Parathyroid adenoma (tissue), 2 donors: ENCODE data around the gene DCTN2.

ENCODE experiments used
- H2AFZ ChIP-seq: fragments of 300-600 bp; sonication (generic); one replicate; pipeline ENCODE4 v1.7.0; 2017; ENCODE audit warnings: antibody characterized with exemption, mild to moderate bottlenecking
- H3K27ac ChIP-seq: fragments of 300-600 bp; sonication (generic); one replicate; pipeline ENCODE4 v1.7.0; 2017
- H3K27me3 ChIP-seq: fragments of 300-600 bp; sonication (generic); one replicate; pipeline ENCODE4 v1.7.0; 2017; ENCODE audit warnings: low read length; ENCODE audit not compliant: control insufficient read depth, insufficient read depth
- H3K36me3 ChIP-seq: fragments of 300-600 bp; sonication (generic); one replicate; pipeline ENCODE4 v1.7.0; 2017; ENCODE audit warnings: low read length; ENCODE audit not compliant: control insufficient read depth, insufficient read depth
- H3K4me1 ChIP-seq: fragments of 300-600 bp; sonication (generic); one replicate; pipeline ENCODE4 v1.7.0; 2017; ENCODE audit warnings: control low read depth
- H3K4me2 ChIP-seq: fragments of 300-600 bp; sonication (generic); one replicate; pipeline ENCODE4 v1.7.0; 2017; ENCODE audit warnings: low read length
- H3K4me3 ChIP-seq: fragments of 300-600 bp; sonication (generic); one replicate; pipeline ENCODE4 v1.7.0; 2017; ENCODE audit warnings: low read depth, low read length
- H3K79me2 ChIP-seq: fragments of 300-600 bp; sonication (generic); one replicate; pipeline ENCODE4 v1.7.0; 2017; ENCODE audit warnings: control low read depth
- H3K9ac ChIP-seq: fragments of 300-600 bp; sonication (generic); one replicate; pipeline ENCODE4 v1.7.0; 2017; ENCODE audit warnings: mild to moderate bottlenecking
- H3K9me3 ChIP-seq: fragments of 300-600 bp; sonication (generic); one replicate; pipeline ENCODE4 v1.7.0; 2017; ENCODE audit warnings: low read length; ENCODE audit not compliant: control insufficient read depth
- TF ChIP-seq, protein P1 (sequence below): fragments of 300-600 bp; sonication (generic); IDR thresholded peaks from one replicate; pipeline ENCODE4 v1.7.0; 2017; ENCODE audit warnings: antibody characterized with exemption, mild to moderate bottlenecking
- donor health status: primary hyperparathyroidism.

DCTN2 gene

GRCh38 chr12:57481671-57482070 lies 65.3 kb downstream of the DCTN2 start:
- Histone ChIP-seq H3K4me3 (no peak overlapping the region), H3K4me2 (no peak overlapping the region), H3K27me3 (no peaks in the 10 kb centered on the region), H2AFZ (no peak overlapping the region), H3K9ac (no peak overlapping the region), H3K4me1 (no peaks in the 10 kb centered on the region), H3K9me3 (no peaks in the 10 kb centered on the region), H3K36me3 (no peaks in the 10 kb centered on the region), H3K79me2 (no peaks in the 10 kb centered on the region), H3K27ac (no peak overlapping the region)
- TF ChIP-seq, protein P1, sequence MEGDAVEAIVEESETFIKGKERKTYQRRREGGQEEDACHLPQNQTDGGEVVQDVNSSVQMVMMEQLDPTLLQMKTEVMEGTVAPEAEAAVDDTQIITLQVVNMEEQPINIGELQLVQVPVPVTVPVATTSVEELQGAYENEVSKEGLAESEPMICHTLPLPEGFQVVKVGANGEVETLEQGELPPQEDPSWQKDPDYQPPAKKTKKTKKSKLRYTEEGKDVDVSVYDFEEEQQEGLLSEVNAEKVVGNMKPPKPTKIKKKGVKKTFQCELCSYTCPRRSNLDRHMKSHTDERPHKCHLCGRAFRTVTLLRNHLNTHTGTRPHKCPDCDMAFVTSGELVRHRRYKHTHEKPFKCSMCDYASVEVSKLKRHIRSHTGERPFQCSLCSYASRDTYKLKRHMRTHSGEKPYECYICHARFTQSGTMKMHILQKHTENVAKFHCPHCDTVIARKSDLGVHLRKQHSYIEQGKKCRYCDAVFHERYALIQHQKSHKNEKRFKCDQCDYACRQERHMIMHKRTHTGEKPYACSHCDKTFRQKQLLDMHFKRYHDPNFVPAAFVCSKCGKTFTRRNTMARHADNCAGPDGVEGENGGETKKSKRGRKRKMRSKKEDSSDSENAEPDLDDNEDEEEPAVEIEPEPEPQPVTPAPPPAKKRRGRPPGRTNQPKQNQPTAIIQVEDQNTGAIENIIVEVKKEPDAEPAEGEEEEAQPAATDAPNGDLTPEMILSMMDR: no peak
